GM19452 (cell line): ENCODE results near the gene LRRFIP1.

Experiments
- ATAC-seq: cut with Tn5 transposase; IDR thresholded peaks from one replicate; pipeline ENCODE4 v1.9.1; 2021; ENCODE audit not compliant: unreplicated experiment

The LRRFIP1 gene

DNA sequence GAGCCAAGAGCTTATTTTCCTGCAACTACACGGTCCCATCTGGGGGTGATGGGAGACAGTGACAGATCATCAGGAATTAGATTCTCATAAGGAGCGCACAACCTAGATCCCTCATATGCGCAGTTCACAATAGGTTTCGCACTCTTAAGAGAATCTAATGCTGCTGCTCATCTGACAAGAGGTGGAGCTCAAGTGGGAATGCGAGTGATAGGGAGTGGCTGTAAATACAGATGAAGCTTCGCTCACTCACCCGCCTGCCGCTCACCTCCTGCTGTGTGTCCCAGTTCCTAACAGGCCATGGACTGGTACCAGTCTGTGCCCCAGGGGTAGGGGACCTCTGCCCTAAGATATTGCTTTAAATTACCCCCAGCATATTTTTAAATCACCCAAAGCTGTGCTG lies 10.8 kb downstream of the LRRFIP1 start:
- ATAC-seq = no peak

DNA sequence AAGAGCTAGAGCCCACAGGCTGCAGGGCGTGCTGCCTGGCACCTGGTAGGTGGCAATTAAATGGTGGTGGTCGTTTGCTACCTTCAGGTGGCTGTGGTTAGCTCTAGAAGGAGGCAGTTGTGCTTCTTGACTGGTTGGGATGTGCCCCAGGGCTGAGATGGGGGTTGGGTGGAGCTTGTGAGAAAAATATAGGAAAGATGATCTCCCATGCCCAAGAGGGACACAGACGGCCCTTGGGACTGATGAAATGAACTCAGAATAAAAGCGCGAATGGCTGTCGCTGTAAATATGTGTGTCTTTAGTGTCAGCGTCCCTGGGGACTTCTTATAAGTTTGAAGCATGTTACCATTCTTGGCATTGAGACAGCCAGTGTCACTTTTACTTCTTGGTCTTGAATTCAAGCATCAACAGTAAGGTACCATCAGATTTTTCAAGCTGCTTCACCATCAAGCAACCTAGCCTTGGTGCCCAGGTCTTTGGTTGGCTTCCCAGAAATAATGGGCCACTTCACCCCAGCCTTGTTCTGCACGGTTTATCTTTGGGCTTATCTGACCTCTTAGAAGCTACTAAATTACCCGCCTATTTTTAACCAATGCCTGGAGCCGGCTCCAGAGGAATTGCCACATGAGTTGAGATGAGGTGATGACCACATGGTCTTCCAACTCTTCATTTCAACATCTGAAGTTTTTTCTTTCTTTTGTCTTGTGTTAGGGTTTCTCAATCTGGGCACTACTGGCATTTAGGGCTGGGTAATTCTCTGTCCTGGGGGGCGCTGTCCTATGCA lies 11.9 kb downstream of the LRRFIP1 start:
- ATAC-seq = no peak

GRCh38 chr2:237639836-237640220 lies 12.4 kb downstream of the LRRFIP1 start:
- no peak for ATAC-seq

DNA sequence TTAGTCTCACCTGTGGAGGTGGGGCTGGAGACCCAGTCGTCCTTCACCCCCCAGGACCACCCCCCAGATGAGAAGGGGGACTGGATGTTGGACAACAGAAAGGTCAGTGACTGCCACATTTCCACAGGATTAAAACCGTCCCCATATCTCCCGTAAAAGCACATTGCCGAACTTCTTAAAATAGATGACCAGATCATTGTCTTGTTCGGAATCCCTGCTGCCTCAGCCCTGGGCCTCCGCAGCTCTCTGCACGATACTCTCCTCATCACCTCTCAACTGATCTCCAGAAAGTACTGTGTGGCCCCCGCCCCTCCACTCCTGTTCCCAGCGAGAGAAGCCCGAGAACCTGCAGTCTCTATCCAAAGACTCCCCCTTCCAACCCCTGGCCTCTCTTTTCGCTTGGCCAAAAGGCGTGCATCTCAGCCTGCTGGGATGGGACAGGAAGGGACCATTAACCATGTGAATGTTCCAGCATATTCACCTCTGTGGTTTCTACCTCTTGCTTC lies 13.2 kb downstream of the LRRFIP1 start:
- ATAC-seq = no peak

DNA sequence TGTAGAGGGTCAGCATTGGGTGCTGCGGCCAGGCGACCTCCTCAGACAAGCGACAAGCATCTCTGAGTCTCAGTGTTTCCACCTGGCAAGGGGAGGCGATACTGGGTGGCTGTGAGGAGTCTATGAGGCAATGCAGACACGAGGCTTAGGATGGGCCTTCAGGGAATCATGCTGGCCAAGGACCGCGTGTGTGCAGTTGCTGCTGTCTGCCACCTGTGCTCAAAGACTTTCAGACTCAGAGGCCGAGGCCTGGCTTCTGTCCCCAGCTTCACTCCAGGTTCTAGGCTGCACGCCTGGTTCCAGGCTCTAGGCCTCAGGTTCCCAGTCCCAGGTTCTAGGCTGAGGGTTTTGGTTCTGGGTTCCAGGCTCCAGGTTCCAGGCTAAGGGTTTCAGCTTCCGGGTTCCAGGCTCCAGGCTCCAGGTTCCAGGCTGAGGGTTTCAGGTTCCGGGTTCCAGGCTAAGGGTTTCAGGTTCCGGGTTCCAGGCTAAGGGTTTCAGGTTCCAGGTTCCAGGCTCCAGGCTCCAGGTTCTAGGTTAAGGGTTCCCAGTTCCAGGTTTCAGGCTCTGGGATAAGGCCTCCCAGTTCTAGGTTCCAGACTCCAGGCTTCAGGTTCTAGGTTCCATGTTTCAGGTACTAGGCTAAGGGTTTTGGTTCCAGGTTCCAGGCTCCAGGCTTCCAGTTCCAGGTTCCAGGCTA lies 14.8 kb downstream of the LRRFIP1 start:
- no peak for ATAC-seq

GRCh38 chr2:237643066-237643465 lies 15.7 kb downstream of the LRRFIP1 start:
- ATAC-seq = no peak

DNA sequence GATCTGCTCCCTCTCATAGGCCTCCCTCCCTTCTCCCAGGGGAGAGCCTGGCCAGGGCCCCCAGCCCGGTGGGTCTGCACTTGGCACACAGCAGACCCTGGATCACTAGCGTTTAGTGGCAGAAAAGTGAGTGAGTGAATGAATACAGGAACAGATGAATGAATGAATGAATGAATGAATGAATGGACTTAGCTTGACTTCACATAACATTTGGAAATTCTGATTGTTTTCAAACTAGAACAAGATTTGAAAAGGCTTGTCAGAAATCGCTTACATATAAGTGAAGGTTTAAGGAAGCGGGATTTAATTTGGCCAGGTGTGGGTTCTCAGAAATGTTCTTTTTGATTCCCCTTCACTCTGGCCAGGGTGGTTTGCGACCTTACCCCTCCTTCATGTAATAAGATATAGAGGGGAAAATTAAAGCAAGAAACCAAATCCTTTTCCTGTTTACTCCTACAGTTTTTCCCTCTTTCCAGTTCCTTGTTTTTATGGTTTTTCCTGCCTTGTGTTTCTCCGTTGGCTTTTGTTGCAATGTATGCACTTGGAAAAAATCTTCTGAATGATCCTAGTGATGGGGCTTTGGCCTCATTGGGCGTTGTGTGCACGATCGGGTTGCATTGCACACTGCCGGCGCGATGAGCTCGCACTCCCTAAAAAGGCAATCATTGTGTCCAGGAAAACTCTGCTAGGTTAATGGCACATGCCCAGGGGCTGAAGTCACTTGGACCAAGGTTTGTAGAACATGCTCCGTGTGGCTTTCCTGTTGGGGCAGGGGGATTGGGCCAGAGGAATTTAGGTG lies 16.4 kb downstream of the LRRFIP1 start:
- ATAC-seq = no peak

DNA sequence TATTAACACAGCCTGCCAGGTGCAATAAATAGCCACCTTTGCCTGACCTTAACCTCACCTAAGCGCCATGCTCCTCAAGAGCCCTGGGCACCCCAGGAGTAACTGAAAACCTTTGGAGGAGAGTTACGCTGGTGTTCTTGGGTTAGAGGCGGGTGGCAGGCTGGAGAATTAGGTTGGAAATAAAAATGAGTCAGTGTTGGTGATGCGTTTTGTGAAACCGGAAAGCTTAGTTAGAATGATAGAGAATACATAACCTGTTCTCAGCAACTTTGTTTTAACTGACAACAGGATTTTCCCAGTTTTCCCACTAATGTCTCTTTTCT lies 17.0 kb downstream of the LRRFIP1 start:
- ATAC-seq = no peak

GRCh38 chr2:237645261-237645660 lies 17.9 kb downstream of the LRRFIP1 start:
- no peak for ATAC-seq

- ATAC-seq = no peak
These were observed 20.0 kb downstream of the LRRFIP1 start for GRCh38 chr2:237647176-237648015.

GRCh38 chr2:237648016-237648381 lies 20.6 kb downstream of the LRRFIP1 start:
- ATAC-seq = no peak

DNA sequence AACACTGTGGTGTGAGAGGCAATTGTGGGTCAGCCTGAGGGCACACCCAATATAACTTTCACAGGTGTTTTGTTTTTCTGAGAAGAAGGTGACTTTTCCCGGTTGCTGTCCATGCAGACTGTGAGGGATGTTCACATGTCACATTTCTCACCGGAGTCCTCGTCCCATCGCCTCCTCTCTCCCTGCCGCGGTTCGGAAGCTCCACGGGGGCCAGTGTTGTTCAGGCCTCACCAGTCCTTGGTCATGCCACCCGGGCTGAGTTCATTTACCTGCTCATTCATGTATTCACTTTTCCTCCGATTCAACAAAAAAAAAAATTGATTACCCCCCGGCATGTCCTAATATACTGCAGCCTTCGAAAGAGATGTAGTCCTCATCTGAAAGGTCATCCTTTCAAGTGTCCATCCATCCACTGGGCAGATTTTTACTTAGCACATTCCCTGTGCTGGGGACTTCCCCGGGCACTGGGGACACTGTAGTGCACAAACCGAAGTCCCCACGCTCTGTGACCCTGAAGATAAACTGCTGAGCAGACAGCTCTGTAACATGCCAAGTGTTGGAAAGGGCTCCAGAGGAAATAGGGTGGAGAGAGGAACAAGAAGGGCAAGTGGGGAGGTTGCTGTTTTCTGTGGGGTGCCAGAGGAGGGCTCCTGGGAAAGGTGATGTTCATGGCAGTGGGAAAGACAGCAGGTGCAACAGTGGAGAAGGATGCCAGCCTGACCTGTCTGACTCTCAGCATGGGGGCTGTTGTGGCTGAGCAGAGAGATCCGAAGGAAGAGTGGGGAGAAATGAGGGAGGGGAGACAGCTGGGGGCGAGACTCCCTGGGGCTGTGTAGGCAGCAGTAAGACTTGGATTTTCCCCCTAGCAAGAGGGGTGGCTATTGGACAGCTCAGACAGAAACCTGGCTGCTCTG lies 22.4 kb downstream of the LRRFIP1 start:
- no peak for ATAC-seq

GRCh38 chr2:237650455-237650850 lies 23.1 kb downstream of the LRRFIP1 start:
- no peak for ATAC-seq

DNA sequence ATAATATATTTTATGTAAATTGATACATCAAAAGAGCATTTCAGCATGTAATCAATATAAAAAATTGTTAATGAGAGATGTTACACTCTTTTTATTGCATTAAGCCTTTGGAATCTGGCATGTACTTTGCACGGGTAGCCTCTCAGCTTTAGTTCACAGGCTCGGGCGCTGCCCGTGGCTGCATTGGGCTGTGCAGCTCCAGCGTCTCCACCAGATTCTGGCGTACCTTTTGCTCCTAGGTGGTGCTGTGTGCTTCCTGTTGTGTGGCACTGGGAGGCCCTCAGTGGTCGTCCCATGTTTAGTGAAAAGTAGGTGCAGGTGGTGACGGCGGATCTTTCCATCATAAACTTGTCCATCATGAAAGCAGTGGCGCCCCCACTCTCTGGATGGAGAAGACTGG lies 24.4 kb downstream of the LRRFIP1 start:
- ATAC-seq = no peak

GRCh38 chr2:237652181-237652580 lies 24.8 kb downstream of the LRRFIP1 start:
- no peak for ATAC-seq

DNA sequence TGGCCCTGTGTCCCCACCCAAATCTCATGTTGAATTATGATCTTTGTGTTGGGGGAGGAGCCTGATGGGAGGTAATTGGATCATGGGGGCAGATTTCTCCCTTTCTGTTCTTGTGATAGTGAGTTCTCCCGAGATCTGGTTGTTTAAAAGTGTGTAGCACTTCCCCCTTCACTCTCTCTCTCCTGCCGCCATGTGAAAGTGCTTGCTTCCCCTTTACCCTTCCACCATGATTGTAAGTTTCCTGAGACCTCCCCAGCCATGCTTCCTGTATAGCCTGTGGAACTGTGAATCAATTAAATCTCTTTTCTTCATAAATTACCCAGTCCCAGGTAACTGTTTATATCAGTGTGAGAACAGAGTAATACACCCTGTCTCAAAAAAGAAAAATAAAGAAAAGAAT lies 25.5 kb downstream of the LRRFIP1 start:
- no peak for ATAC-seq

DNA sequence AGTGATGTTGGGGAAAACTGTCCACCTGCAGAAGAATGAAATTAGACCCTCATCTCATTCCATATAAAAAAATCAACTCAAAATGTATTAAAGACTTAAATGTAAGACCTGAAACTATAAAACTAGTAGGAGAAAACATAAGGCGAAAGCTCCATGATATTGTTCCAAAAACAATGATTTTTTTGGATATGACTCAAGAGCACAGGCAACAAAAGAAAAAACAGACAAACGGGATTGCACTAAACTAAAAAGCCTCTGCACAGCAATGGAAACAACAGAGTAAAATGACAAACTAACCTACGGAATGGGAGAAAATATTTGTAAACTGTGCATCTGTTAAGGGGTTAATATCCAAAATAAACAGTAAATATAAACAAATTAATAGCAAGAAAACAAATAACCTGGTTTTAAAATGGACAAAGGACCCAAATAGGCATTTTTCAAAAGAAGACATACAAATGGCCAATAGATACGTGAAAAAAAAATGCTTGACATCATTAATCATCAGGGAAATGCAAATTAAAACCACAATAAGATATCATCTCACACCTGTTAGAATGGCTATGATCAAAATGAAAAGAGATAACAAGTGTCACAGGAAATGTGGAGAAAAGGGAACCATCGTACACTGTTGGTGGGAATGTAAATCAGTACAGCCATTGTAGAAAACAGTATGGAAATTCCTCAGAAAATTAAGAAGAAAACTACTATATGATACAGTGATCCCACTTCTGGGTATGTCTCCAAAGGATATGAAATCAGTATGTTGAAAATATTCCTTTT lies 26.6 kb downstream of the LRRFIP1 start:
- ATAC-seq = no peak

DNA sequence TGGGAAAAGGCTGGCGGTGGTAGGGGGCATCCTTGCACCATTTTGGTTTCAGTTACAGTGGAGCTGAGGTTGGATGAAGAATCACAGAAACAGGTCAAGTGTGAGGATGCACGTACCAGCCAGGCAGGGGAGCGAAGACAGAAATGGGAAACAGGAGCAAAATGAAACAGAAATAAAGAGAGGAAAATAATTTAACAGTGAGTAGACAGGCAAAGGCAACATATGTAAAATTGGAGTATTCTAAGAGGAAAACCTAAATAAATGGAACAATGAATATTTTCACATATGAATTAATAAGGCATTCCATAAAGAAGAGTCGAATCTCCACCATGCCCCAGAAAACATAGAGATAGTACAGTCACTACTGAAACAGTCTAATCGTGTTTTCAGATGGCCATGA lies 29.7 kb downstream of the LRRFIP1 start:
- no peak for ATAC-seq

DNA sequence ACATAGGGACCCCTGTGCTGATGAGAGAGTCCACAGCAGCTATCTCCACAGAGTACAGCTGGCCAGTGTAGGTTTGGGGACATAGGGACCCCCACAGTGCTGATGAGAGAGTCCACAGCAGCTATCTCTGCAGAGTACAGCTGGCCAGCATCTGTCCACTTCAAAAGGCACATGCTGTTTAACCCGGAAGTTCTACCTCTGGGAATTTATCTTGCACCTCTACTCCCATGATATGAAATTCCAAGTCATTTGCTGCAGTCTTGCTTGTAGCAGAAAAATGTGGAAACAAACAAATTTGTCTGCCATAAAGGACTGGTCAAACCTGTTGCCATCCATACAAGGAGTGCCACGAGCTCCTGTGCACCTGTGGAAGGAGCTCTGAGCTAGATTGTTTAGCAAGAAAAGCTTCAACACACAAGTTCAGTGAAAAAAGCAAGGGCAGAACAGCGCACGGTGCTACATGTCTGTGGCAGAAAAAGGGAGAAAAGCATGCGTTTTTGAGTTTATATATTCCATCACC lies 33.1 kb downstream of the LRRFIP1 start:
- ATAC-seq = no peak
